Measurements from ENCODE around the gene NT5C2. TPM values are rescaled to one million over a fixed set of nuclear protein-coding genes. Genes with fewer than 3 reads are reported as not detected.
"Not testable (repeated sequence)": the region's sequence is repeated elsewhere in the genome, so short reads cannot be mapped to it uniquely, and the experiment has no call there.

Gene NT5C2
- total and polyA plus RNA-seq, 2 donors (not counting 3 experiments of a cell fraction or from before 2014, with no cell fraction given): 47.2 to 69.9 TPM

GRCh38 chr10:103175580-103176285, 17.3 kb downstream of the NT5C2 start:
- Histone ChIP-seq H3K4me1 (ENCODE audit: control insufficient read depth, extremely low read depth, insufficient read depth, low read length) (peaks cover 12% of the 10 kb centered on the region), H3K4me3 (replicated peaks in 1 of 3; ENCODE audit: insufficient read depth in 1 of 3, low read depth in 1 of 3, low read length in 3 of 3) (no peak overlapping the region), H3K9me1 (replicated peaks; ENCODE audit: control insufficient read depth, extremely low read depth, insufficient read depth, low read length) (no peaks in the 10 kb centered on the region), H3K9ac (replicated peaks; ENCODE audit: extremely low read depth, insufficient read depth, low read length) (no peak overlapping the region), H4K20me1 (replicated peaks; ENCODE audit: control insufficient read depth, extremely low read depth, insufficient read depth, low read length) (no peaks in the 10 kb centered on the region), H2AFZ (ENCODE audit: low read depth, low read length) (no peak overlapping the region), H3K4me2 (ENCODE audit: insufficient read depth, low read length) (no peak overlapping the region), H3K79me2 (ENCODE audit: control insufficient read depth, insufficient read depth, low read length) (peaks cover 14% of the 10 kb centered on the region), H3K9me3 (replicated peaks; ENCODE audit: control insufficient read depth, insufficient read depth, low read length) (no peaks in the 10 kb centered on the region), H3K27ac (ENCODE audit: insufficient read depth, low read depth, low read length) (no peak overlapping the region), H3K36me3 (ENCODE audit: control insufficient read depth in 2 of 2, extremely low read depth in 1 of 2, insufficient read depth in 2 of 2, low read length in 2 of 2) (peaks cover 10 to 17% of the 10 kb centered on the region in 2 experiments), H3K27me3 (ENCODE audit: control insufficient read depth in 2 of 2, insufficient read depth in 2 of 2, low read length in 2 of 2) (no peaks in the 10 kb centered on the region)
- dilution Hi-C loops (cut with MboI; ENCODE audit: extremely low pct_ligation_motif_present, low sequenced_read_pairs) (no loop called here), intact Hi-C loops (cut with micrococcal nuclease) (no loop called here)
- no peak for TF ChIP-seq POLR2AphosphoS5 (IDR thresholded peaks at IDR 0.05; ENCODE audit: insufficient read depth, low read depth, low read length)
- no peak for TF ChIP-seq POLR2A (IDR thresholded peaks at IDR 0.05; ENCODE audit: low read depth, low read length)
- TF ChIP-seq GATA2 (IDR thresholded peaks at IDR 0.05; ENCODE audit: insufficient read depth, insufficient read length, low read depth, low read length): no peak
- TF ChIP-seq MAX (IDR thresholded peaks at IDR 0.05; ENCODE audit: insufficient read depth, insufficient read length): no peak
- TF ChIP-seq CTCF (IDR thresholded peaks at IDR 0.05; ENCODE audit: extremely low read depth in 1 of 2, insufficient read depth in 1 of 2, low read depth in 1 of 2, low read length in 2 of 2): no peak
- no peak for TF ChIP-seq MYC (IDR thresholded peaks at IDR 0.05; ENCODE audit: low read depth, low read length)
- TF ChIP-seq JUN (IDR thresholded peaks at IDR 0.05; ENCODE audit: borderline replicate concordance, insufficient read depth, insufficient read length, low read depth): no peak
- no peak for TF ChIP-seq EZH2 (IDR thresholded peaks at IDR 0.05; ENCODE audit: borderline replicate concordance, low read depth, low read length, severe bottlenecking)
- no peak for TF ChIP-seq FOS (IDR thresholded peaks at IDR 0.05; ENCODE audit: borderline replicate concordance, insufficient read depth, low read length)
- DNase-seq (ENCODE audit: low read depth, low spot score) (no peak), FAIRE-seq (no peak)
- no TSS peak for BruUV-seq (replicated peaks)
- POLR2A ChIA-PET: interaction anchor here (3.2 kb wide), 1 partner anchor 16 kb away, joined by 20 read pairs; the partner anchor contains the start of gene NT5C2
- CTCF ChIA-PET: interaction anchor here (1.3 to 4.7 kb wide), 3 partner anchors 12 to 69 kb away, joined by 4 to 35 read pairs (median 4); partner anchors contain the start of gene NT5C2

- dilution Hi-C loops (cut with MboI; ENCODE audit: extremely low pct_ligation_motif_present, low sequenced_read_pairs): not testable (repeated sequence)
- CTCF ChIA-PET: interaction anchor here (1.1 to 1.3 kb wide), 2 partner anchors 67 to 70 kb away, joined by 3 to 4 read pairs; no protein-coding TSS in a partner anchor
Measured at GRCh38 chr10:103174324-103174723, 18.7 kb downstream of the NT5C2 start.

More at GRCh38 chr10:103174324-103174723, 18.7 kb downstream of the NT5C2 start:
- H3K4me1 ChIP-seq (ENCODE audit: control insufficient read depth, extremely low read depth, insufficient read depth, low read length): peaks cover 21% of the 10 kb centered on the region
- H3K9me3 ChIP-seq (replicated peaks; ENCODE audit: control insufficient read depth, insufficient read depth, low read length); intact Hi-C loops (cut with micrococcal nuclease); H4K20me1 ChIP-seq (replicated peaks; ENCODE audit: control insufficient read depth, extremely low read depth, insufficient read depth, low read length); BruUV-seq (replicated peaks); FAIRE-seq; H3K9me1 ChIP-seq (replicated peaks; ENCODE audit: control insufficient read depth, extremely low read depth, insufficient read depth, low read length); H3K4me3 ChIP-seq (replicated peaks in 1 of 3; ENCODE audit: insufficient read depth in 1 of 3, low read depth in 1 of 3, low read length in 3 of 3); H3K9ac ChIP-seq (replicated peaks; ENCODE audit: extremely low read depth, insufficient read depth, low read length); H3K27me3 ChIP-seq (ENCODE audit: control insufficient read depth in 2 of 2, insufficient read depth in 2 of 2, low read length in 2 of 2); H3K27ac ChIP-seq (ENCODE audit: insufficient read depth, low read depth, low read length); DNase-seq (ENCODE audit: low read depth, low spot score); POLR2A ChIA-PET; H2AFZ ChIP-seq (ENCODE audit: low read depth, low read length); H3K4me2 ChIP-seq (ENCODE audit: insufficient read depth, low read length): not testable (repeated sequence)
- peaks cover 5 to 15% of the 10 kb centered on the region in 2 experiments for H3K36me3 ChIP-seq (ENCODE audit: control insufficient read depth in 2 of 2, extremely low read depth in 1 of 2, insufficient read depth in 2 of 2, low read length in 2 of 2)
- H3K79me2 ChIP-seq (ENCODE audit: control insufficient read depth, insufficient read depth, low read length): peaks cover 17% of the 10 kb centered on the region

All from endothelial cell of umbilical vein (primary cell).